Midbrain (tissue), 1 donor: Measurements from ENCODE around the gene ANO3.
A peak's percentile ranks its signal among the peaks of the same experiment; 100 is the strongest.
"Not testable (repeated sequence)": the region's sequence is repeated elsewhere in the genome, so short reads cannot be mapped to it uniquely, and the experiment has no call there.

Experiments used
- DNase-seq: peaks from one replicate; lab custom pipeline; 2025; lab: John Stamatoyannopoulos, UW

ANO3 gene

DNA sequence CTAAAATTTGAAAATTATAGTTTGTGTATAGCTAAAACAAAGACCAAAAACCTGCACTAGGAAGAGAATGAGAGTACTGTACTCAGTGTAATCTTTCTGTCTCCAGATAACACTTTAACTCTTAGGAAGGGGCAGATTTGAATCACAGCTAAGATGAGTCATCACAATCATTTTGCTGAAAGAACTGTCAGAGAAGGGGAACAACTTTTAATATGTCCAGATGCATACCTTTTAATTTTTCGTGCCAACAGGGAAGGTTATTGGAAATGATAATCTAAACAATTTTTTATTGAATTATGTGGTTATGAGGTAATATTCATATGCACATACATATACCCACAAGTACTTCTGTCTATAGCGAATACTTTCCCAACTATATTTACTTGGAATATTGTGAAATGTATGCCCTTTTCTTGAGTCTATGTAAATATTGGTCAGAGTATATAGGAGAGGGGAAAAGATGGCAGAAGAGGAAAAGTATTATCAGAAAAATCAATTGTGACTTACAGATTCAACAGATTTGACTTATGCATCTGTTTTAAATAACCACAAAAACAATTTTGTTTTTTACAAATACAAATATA lies 291.2 kb downstream of the ANO3 start:
- DNase-seq, result no peak

GRCh38 chr11:26626346-26626745 lies 294.4 kb downstream of the ANO3 start:
- no peak for DNase-seq

- DNase-seq, result no peak
Observed at GRCh38 chr11:26632691-26633159, 300.8 kb downstream of the ANO3 start.

- DNase-seq, result not testable (repeated sequence)
Observed at GRCh38 chr11:26643314-26643713, 311.4 kb downstream of the ANO3 start.

DNA sequence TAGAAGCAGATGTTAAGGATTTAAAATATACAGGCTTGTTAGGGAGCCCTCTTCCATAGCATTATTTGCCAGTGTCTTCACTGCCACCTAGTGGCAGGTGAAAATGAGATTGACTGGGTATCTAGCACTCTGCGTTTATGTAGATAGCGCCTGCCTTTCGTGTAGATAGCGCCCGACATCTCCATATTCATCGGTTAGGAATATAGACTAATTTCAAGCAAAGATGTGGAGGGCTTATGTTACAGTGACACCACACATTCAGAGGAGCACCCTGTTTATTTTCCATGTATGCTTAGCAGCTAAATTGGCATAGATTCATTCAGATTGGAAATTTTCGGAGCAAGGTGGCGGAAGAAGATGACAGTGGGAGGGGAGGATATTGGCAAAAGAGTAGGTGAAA lies 318.0 kb downstream of the ANO3 start:
- peak; percentile 33 for DNase-seq

- no peak for DNase-seq
Observed at GRCh38 chr11:26651916-26652315, 320.0 kb downstream of the ANO3 start.

DNA sequence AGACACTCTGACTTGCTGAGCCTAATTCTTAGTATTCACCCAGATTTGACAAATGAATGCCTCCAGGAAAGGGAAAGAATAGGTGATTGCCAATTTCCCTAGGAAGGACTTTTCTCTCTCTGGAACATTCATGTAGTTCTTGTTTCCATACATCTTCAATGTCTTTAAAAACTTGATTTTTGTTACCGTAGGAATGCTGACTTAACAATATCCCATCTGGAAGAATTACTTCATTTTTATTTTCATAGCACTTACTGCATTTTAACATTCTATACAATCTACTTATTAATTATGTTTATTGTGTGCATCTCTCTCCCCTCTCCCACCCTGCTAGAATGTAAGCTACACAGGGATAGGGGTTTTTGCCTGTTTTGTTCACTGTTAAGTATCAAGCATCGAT lies 323.4 kb downstream of the ANO3 start:
- no peak for DNase-seq

DNA sequence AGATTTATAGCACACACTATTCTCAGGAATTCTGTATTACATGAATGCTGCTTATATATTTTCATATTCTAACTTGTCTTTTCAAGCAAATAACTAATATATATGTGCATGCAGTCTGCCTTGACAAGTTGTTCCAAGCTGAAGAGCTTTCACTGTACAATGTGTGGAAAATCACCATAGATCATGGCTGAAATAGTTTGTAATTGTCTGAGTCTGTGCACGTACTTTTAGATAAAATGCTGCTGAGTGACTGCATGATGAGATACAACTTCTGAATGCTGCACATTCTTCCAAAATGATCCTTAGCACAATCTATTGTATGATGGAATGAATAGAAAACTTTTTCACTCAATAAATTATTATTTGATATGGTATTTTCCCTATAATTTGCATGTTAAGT lies 331.0 kb downstream of the ANO3 start:
- DNase-seq, result no peak

DNA sequence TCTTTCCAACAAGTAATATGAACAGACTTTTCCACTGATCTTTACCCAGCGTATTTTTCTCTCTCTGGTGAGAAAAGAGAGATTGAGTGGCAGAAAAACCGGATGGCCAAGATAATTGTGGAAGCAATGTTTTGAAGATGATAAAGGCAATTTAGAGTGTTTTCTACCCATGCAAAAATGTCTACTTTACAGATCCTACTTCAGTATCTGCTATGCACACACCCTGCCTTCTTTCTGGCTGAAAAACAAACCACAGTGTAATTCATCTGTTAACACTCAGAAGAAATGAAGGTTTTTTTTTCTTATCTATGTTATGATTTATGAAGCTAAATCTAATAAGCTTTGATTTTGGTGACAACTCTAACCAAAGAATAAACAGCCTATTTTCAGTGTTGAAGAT lies 333.1 kb downstream of the ANO3 start:
- DNase-seq, result no peak

- no peak for DNase-seq
Observed at GRCh38 chr11:26665946-26666345, 334.0 kb downstream of the ANO3 start.

DNA sequence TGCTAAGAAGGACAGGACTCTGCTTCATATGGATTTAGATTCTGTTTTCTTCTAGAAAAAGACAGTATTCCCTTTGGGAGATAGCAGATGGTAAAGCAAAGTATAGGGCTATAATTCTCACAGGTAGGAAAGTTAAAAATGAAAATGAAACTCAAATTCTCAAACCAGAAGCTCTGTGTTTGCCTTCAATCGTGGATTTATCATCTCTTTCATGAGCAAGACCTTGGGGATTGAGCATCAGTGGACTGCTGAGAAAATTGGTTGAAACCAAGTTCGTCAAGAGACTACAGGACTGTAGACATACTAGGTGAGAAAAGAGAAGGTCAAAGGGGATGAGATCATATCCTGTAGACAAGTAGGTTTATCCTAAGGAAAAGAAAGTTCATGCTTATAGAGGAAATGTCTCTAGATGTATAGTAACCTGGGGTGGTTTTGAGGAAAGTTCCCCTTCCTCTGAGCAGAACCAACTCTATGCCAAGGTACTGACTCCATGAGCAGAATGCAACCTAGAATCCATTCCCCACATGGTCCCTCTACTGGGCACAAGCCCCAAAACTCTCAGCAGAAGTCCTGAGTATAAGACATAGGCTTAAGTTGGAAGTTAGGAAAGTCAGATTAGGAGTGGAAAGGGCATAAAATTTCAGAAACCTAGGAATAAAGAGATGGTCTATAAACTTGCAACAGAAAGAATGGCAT lies 343.5 kb downstream of the ANO3 start:
- no peak for DNase-seq

DNA sequence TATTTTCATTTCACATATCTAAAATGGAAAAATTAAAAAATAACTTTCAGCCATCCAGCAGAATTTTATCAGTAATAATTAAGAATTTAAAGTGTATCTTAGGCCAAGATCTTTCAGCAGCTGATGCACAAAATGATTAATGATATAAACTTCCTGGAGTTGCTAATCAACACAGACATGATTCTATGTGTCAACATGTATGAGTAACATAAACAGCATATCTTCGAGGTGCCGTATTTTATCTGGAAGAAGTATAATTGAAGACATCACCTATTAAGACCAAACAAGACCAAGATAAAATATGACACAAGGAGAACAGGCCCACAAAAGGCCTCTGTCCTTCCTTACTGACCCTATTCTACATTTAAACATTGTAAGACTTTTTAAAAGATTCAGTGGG lies 344.7 kb downstream of the ANO3 start:
- DNase-seq, result no peak

- no peak for DNase-seq
Observed at GRCh38 chr11:26677566-26677965, 345.6 kb downstream of the ANO3 start.

- DNase-seq, result no peak
Observed at GRCh38 chr11:26687351-26687750, 355.4 kb downstream of the ANO3 start.

GRCh38 chr11:26688701-26689100 lies 356.8 kb downstream of the ANO3 start:
- no peak for DNase-seq

DNA sequence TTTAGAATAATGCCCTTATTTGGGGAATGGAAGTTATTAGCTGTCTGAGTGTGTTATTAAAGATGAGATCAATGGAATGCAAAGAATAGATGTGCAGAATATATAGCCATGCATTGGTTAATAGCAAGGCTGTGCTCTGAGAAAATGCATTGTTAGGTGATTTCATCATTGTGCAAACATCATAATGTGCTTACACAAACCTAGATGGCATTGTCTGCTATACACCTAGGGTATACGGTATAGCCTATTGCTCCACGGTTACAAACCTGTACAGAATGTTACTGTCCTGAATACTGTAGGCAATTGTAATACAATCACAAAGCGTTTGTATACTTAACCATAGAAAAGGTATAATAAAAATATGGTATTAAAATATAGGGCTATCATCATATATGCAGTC lies 364.4 kb downstream of the ANO3 start:
- no peak for DNase-seq

DNA sequence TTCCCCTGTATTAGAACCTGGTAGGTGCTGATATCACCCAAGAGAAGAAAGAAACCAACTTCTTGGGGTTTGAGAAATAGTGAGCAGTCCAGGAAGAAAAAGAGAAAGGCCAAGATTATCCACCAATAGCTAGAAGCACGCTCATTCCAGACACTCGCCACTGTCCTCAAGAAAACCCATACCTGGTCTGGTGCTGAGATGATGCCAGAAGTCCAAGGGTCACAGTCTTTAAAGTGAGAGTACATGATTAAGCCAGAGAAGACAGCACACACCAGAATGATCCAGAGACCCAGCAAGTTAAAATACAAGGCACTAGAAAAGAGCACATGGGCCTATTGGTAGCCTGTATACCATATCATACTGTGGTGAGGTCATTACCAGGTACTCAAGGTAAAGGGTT lies 366.3 kb downstream of the ANO3 start:
- no peak for DNase-seq

DNA sequence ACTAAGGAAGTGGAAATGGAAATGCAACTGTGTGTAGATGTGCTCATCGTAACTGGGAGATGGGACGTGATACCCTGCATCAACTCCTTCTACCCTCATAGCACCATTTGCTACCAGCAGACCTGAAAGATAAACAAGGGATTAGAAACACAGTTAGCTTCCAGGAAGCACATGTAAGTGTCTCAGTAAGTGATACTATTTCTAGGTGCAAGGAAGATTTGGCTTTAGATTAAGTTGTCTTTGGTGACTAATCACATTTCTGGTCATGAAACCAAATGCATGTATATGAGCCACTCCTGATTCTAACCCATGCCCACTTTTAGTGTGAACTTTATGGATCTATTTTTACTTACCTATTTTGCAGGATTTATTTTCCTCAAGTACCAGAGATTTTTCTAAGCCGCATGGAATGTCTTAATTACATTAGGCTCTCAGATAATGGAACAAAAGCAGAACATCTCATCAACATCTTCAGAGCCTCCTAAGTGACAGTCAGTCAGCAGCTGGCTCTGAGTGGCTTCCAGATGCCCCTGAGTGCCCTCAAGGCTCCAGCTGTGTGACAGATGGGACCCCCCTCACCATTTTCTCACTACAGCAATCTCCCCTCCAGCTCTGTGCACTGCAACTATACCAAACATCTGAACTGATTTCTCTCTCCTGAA lies 368.8 kb downstream of the ANO3 start:
- DNase-seq, result no peak

DNA sequence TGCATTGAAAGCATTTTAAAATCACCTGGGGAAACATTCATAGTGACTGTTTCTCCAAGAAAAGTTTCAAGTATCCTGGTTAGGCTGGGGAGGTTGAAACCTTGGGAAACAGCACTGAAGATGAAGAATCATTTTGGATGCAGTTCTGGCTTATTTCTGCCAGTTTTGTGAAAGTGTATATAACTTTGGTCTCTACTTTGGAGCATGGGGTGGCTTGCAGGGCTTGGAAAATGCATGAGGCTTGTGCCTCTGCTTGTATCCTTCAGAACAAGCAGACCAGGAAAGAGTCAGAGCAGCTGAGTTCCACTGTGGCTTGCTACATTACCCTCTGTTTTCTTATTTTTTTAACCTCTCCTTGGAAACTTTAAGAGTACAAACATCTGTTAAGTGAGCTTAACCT lies 370.5 kb downstream of the ANO3 start:
- DNase-seq, result no peak

DNA sequence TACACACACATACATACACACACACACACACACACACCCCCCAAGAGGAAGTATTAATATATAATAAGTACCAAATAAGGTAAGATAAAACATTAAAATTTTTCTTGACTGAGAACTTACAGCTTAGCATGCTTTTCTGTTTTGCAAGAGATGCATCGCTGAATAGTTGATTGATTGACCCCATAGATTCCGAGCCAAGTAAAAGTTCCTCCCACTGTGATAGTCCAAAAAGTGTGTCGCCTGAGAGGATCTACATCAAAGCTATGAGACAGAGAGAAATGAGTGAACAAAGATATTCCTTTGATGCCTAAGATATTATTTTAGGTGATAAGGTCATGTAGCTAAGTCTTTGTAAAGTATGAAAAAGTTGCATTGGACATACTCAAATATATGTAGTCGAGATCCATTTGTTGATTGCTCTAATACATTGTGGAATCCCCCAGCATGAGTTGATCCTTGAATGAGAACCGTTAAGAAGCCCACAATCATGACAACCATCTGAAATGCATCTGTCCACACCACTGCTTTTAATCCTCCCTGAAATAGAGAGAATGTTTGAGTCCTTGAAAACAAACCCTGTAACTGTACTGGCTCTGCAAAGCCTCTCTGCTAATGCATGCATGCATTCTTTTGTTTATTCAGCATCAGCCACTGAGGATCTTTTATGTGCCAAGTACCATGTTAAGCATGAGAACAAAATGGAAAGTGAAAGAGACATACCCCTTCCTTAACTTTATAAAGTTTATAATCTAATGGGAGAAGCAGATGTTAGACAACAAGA lies 371.7 kb downstream of the ANO3 start:
- no peak for DNase-seq

DNA sequence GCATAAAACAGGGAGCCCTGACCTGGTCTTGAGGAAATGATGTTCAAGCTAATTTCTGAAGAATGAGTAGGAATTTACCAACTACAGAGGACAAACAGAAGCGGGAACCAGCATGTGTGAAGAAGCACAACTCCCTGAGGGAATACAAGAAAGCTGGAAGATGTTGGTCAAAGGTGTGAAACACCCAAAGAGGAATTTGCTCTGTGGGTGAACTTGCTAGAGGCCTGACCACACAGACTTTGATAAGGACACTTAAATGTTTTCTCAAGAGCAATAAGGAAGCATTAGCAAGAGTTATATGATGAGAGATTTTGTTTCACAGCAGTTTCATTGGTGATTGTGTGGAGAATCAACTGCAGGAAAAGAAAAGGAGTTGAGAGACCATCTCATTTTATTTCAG lies 372.3 kb downstream of the ANO3 start:
- DNase-seq, result no peak

DNA sequence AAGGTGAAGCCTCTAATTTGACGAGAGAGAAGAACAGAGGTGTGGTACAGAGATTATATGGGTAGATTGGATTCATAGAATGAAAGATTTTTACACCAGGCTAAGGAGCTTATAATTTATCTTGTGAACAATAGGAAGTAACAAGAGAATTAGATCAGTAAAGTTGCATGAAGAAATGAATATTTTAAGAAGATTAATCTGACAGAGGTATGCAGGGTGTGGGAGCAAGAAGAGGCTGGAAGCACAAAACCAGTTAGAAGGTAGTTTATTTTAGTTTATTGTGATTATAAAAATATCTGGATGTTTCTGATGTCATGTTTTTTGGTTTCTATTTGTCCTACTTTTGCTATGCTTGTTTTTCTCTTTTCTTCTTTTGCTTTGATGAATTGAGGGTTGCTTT lies 374.3 kb downstream of the ANO3 start:
- no peak for DNase-seq
